GM23248 (cell line): ENCODE results near the gene PAQR7.

Source experiments
- EZH2 ChIP-seq: fragments of 200-600 bp; sonication (generic); IDR thresholded peaks from 2 replicates; pipeline ENCODE4 v1.6.1; 2018; ENCODE audit warnings: antibody characterized with exemption, mild to moderate bottlenecking; ENCODE audit not compliant: insufficient read depth, poor library complexity, severe bottlenecking
- EZH2phosphoT487 ChIP-seq: fragments of 200-600 bp; sonication (generic); IDR thresholded peaks from 2 replicates; pipeline ENCODE4 v1.6.1; 2018; ENCODE audit warnings: antibody characterized with exemption, moderate library complexity, mild to moderate bottlenecking, low read depth; ENCODE audit not compliant: insufficient read depth

- TF ChIP-seq EZH2phosphoT487 = no peak
- TF ChIP-seq EZH2 = no peak
Observed at GRCh38 chr1:25918615-25919014, 43.1 kb upstream of the PAQR7 start.
